DMS53 treated with DMSO at 0.1 percent for 48 hours (cell line): ENCODE measurements around the gene CAMK2N1.
"Not testable (repeated sequence)": the region's sequence is repeated elsewhere in the genome, so short reads cannot be mapped to it uniquely, and the experiment has no call there.

ENCODE experiments used
- DNase-seq: peaks from one replicate; lab custom pipeline; 2025; ENCODE audit not compliant: unreplicated experiment; lab: John Stamatoyannopoulos, UW

Gene CAMK2N1

GRCh38 chr1:20485527-20486456, at the start of gene CAMK2N1:
Gene CAMK2N1 (minus strand): TSS chr1:20486210. CDS start chr1:20485379, 831 bp downstream.
- peak; percentile 61 for DNase-seq

GRCh38 chr1:20534659-20535417, 48.8 kb upstream of the CAMK2N1 start:
- no peak for DNase-seq

GRCh38 chr1:20533635-20534034, 47.6 kb upstream of the CAMK2N1 start:
- no peak for DNase-seq

GRCh38 chr1:20530901-20531300, 44.9 kb upstream of the CAMK2N1 start:
- no peak for DNase-seq

GRCh38 chr1:20530306-20530705, 44.3 kb upstream of the CAMK2N1 start:
- DNase-seq: no peak

- DNase-seq: no peak
Measured at GRCh38 chr1:20528221-20528620, 42.2 kb upstream of the CAMK2N1 start.

- DNase-seq: no peak
Measured at GRCh38 chr1:20526267-20526666, 40.3 kb upstream of the CAMK2N1 start.

- DNase-seq: peak; percentile 64
Measured at GRCh38 chr1:20521960-20522861, 36.2 kb upstream of the CAMK2N1 start.

GRCh38 chr1:20519609-20520262, 33.7 kb upstream of the CAMK2N1 start:
- DNase-seq: not testable (repeated sequence)

GRCh38 chr1:20511518-20512428, 25.8 kb upstream of the CAMK2N1 start:
- no peak for DNase-seq

- DNase-seq: no peak
Measured at GRCh38 chr1:20508411-20508771, 22.4 kb upstream of the CAMK2N1 start.

- DNase-seq: peak; percentile 55
Measured at GRCh38 chr1:20507564-20508410, 21.8 kb upstream of the CAMK2N1 start, which contains the start of gene MUL1. Gene MUL1 (minus strand): TSS chr1:20508151. CDS start chr1:20508024, 127 bp downstream.

GRCh38 chr1:20507248-20507563, 21.2 kb upstream of the CAMK2N1 start:
- no peak for DNase-seq

- no peak for DNase-seq
Measured at GRCh38 chr1:20505488-20505887, 19.5 kb upstream of the CAMK2N1 start.

- no peak for DNase-seq
Measured at GRCh38 chr1:20500716-20501115, 14.7 kb upstream of the CAMK2N1 start.

- no peak for DNase-seq
Measured at GRCh38 chr1:20499718-20500117, 13.7 kb upstream of the CAMK2N1 start.

- DNase-seq: no peak
Measured at GRCh38 chr1:20499105-20499504, 13.1 kb upstream of the CAMK2N1 start.

- no peak for DNase-seq
Measured at GRCh38 chr1:20498116-20498515, 12.1 kb upstream of the CAMK2N1 start.

GRCh38 chr1:20497506-20497905, 11.5 kb upstream of the CAMK2N1 start:
- no peak for DNase-seq
